HG02678 (cell line): ENCODE results near the gene KLK12.
"Not testable (repeated sequence)": the region's sequence is repeated elsewhere in the genome, so short reads cannot be mapped to it uniquely, and the experiment has no call there.

Experiments used
- ATAC-seq: cut with Tn5 transposase; IDR thresholded peaks from one replicate; pipeline ENCODE4 v1.9.1; 2021; ENCODE audit warnings: mild to moderate bottlenecking, moderate library complexity; ENCODE audit not compliant: unreplicated experiment

KLK12 gene

DNA sequence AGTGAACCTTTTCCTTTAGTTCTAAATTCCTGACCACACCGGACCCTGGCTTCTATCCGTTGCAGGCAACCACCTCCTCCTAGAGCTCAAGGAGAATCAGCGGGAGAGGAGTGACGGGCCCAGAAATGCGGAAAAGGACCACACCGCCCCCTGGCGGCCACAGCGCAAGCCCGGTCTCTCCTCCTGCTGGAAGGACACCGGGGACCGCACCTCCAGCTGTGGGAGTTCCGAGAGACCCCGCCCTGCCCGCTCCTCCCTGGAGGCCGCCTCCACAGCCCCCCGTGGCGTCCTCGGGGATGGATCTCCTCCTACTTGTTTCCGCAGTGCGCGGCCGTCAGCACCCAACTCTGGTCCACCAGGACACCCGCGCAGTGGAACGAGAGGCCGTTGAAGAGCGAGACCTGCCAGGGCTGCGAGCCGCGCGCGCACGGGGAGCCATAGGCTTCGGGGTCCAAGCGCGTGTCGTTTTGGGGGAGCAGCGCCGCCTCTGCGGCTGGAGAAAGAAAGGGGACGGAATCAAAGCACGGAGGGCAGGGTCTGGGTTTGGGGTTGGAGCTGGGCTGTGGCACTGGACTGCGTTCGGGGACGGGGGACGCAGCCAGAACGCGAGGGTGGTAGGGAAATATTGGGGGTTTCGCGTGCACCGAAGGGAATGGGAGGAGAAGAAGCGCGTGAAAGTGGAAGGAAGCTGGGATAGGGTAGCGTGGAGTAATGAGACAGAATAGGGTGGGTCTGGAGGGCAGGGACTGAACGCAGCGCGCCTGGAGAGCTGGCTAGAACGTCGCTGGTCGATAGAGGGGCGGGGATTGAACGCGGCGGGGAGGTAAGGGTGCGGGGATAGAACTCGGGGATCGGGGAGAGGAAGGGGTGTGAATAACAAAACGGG is 17.8 kb downstream of the KLK12 start:
- no peak for ATAC-seq

DNA sequence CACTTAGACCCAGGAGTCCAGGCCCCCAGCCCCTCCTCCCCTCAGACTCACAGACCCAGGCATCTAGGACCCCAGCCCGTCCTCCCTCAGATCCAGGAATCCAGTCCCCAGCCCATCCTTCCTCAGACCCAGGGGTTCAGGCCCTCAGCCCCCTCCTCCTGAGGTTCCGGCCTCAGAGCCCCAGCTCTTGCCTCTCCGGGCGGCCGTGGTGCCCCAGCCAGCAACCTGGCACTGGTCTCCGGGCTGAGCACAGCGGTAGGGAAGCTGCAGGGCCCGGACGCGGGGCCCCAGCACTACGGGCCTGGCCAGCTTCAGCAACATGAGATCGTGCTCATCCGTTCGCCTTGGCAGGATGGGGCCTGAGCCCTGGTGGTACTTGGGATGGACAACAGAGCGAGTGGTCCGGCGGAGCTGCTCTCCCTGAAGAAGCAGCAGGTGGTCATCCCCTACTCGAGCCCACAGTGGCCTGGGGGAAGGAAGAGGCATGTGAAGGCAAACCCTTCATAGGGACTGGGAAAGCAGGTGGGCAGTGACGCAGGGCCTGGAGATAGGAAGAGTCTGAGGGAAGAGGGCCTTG is 19.0 kb downstream of the KLK12 start:
- ATAC-seq = no peak

DNA sequence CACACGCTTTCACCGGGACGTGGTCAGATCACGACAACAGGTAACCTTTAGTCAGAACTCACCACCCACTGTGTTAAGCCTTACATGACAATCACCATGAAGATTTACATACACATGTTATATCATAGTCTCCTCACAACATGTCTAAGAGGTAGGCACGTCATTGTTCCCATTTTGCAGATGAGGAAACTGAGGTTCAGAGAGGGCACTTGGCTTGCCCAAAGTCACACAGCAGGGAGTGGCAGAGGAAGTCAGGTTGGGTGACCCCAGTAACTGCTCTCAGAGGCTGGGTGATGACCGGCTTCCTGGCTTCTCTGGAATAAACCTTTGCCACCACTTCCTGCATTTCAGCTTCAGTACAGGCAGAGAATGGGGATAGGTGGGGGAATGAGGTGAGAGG is 20.6 kb downstream of the KLK12 start:
- no peak for ATAC-seq

DNA sequence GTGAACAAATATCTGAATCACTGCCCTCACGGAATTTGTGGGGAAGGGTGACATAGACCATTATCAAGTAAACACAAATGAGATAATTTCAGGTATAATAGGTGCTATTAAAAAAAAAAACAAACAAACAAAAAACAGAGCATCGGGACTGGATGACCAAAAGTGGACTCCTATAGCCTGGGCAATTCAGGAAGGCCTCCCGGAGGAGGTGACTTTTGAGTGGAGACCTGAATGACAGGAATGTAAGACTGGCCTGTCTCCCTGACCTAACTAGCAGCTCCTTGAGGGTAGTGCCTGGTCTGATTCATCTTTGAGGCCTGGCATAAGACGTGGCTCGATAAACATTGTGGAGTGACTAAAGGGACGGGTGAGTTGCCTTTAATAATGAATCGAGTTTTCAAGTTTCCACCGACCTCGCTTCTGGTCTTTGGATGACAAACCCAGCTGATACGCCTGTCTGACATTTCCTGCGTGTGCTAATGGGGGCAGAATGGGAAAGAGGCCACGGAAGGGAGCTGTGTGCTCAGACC is 22.1 kb downstream of the KLK12 start:
- ATAC-seq = no peak

DNA sequence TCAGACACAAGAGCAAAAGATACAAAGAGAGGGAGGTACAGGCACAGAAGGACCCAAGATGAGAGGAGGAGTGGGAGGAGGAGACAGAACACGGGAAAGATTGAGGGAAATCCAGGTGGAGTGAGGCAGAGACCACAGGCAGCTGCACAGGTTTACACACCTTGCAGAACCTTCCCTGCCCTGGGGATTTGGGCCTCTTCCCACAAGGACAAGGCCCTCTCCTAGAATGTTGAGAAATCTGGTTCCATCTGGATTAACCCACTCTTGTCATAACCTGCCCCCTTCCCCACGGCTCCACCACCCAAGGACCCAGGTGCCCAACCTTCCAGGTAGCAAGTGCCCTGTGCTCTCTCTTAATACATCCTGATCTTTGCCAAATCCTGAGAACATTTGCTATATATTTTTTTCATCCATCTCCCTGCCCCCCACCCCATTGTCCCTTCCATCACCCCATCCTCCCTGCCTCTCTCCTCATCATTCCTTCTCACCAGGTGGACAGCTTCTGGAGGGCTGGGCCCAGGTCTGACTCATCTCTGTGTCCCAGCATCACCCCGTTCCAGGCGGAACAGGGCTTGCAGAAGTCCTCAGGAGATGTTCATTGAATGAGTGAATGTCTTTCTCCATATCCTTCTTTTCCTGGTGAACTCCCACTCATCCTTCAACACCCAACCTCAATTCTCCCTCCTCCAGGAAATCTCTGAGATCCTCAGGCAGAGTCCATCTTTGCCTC is 24.6 kb downstream of the KLK12 start:
- ATAC-seq = no peak

DNA sequence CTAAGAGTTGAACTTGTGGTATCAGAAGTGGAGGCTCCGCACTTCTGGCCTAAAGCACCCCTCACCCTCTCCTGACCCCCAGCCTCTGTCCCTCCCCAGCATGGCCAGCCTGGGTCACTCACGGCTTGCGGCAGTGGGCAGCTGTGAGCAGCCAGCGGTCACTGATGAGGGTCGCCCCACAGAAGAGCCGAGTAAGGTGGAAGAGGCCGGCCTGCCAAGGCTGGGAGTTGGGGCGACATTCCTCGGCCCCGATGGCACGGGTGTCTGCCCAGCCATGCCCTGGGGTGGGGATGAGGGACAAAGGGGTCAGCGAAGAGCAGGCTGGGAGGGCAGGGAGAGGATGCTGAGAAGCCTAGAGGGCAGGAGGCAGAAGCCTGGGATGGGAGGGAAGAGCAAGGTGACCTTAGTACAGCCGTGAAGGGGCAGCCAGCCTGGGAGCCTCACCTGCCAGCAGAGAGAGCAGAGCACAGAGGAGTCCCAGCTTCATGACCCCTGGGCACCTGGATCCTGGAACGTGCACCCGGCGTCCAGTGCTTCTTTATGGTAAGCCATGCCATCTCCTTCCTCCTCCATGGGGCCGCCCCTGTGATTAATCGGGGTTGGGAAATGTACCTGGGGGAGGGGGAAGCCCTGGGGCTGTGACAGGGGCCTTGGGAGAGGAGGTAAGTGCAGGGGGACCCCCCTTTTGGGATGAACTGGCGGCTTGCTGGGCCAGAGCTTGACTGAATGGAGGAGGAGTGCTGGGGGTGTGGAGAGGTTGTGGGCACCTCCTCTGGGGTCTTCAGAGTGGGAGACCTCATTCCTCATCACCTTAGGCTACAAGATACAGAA is 25.5 kb downstream of the KLK12 start:
- no peak for ATAC-seq

DNA sequence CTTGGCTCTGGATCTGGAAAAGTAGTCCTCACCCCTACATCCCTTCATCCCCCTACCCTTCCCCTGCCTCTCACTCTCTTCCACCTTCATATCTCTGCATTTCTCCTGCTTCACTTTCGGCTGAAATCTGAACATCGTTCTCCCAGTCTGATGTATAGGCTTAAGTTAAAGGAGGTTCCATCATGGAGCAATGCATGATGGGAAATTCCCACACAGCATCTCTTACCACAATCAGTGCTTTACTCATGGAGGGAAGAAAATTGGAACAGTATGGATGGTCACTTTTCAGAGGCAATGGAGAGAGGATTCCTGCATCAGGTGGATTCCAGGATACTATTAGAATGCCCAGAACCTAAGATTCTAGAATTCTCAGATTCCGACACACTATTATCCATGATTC is 27.3 kb downstream of the KLK12 start:
- no peak for ATAC-seq

DNA sequence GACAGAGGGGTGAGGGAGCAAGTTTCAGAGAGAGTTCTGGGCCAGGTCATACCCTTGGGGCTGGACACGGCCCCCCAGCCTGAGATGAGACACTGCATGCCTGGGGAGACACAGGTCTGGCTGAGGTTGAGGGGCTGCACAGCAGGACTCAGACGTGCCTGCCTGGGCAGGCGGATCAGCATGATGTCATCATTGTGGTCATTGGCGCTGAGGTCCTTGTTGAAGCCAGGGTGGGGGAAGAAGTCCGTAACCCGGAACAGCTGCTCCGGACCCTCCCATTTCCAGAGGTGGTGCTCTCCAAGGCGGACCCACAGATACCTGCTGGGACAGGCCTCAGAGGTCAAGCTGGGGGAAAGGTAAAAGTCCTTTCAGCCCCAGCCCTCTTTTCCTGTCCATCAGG is 28.4 kb downstream of the KLK12 start:
- ATAC-seq = no peak

DNA sequence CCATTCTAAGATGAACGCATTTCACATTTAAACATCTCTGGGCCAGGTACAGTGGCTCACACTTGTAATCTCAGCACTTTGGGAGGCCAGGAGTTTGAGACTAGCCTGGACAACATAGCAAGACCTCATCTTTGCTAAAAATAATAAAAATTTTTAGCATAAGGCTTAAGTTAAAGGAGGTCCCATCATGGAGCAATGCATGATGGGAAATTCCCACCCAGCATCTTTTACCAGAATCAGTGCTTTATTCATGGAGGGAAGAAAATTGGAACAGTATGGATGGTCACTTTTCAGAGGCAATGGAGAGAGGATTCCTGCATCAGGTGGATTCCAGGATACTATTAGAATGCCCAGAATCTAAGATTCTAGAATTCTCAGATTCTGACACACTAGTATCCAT is 29.6 kb downstream of the KLK12 start:
- no peak for ATAC-seq

DNA sequence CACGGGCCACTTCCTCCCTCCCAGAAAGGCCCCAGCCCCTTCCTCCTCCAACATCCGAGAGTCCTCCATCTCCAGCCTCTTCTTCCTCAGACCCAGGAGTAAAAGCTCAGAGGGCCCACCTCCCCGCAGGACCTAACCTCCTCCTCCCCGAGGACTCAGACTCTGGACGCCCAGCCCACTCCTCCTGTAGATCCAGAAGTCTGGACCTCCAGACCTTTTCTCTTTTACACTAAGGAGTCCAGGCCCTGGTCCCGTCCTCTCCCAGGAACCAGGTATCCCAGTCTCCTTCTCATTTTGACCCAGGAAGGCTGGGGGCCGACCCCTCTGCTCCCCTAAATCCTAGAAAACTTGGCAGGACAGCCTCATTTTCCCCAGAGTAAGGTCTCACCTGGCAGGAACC is 31.5 kb downstream of the KLK12 start:
- no peak for ATAC-seq

DNA sequence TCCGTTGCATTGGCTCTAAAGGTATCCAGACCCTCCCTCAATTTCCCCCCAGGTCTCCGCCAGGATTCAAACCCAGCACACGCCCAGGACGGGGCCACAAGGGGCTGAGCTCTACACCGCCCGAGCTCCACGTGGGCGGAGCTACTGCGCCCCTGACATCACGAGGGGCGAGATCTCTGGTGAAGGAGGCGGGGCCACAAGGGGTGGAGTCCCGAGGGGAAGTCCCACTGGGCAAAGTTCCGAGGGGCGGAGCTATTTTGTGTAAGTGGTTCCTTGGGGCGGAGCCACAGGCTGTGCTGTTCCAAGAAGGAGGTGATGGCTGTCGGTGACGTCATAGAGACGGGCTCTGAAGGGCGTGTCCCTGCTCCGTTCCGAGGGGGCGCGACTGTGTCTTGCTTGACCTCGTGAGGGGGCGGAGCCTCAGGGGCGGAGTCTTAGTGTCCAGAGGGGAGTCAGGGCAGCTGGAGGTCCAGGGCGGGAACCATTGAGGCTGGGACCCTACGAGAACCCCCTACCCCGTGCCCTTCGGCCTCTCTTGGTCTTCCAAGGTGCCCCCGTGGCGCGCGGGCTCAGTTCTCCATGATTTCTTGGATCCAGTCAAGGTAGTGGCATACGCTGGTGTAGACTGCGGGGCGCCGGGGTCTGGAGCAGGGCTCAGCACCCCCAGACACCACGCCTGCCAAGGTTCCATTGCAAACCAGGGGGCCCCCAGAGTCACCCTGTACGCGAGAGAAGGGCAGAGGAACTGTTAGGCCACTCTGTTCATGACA is 32.1 kb downstream of the KLK12 start:
- ATAC-seq = no peak

DNA sequence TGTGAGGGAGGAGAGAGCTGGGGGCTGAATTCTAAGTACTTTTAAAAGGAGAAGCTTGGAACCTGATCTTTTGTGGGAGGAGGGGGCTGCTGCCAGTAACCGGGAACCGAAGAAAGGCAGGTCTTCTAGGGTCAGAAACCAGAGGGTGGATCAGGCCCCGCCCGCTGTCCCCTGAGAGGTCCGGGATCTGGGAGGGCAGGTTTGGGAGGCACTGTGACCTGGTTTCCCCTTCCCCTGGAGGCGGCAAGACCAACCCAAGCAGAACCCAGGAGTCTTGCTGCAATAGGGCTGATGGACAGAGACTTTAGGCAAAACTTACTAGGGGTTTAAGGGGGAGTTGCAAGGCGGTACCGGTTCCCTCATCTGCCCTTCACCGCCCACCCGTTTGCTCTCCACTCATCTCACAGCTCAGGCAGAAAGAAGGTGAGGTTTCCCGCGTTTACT is 32.7 kb downstream of the KLK12 start:
- ATAC-seq = no peak

DNA sequence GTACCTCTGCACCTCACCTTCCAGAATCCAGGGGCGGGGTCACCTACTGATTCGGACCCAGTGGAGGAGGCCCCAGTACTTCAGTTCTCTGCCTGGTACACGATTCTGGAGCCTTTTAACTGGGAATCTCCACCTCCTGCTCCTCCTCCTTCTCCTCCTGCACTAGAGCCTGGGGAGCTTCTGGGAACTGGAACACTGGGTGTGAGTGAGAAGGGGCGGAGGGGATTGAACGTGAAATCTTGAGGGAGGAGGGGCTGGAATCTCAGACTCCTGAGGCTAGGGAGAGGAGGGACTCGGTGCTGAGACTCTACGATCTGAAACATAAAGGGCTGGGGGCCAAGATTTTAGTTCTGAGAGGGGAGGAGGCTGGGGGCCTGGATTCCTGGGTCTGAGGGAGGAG is 33.3 kb downstream of the KLK12 start, which contains the start of gene KLK8:
Gene KLK8 (minus strand): TSS at position 90 of the 400 bp plus-strand sequence. CDS start 437 bp downstream, outside the sequence.
- no peak for ATAC-seq

DNA sequence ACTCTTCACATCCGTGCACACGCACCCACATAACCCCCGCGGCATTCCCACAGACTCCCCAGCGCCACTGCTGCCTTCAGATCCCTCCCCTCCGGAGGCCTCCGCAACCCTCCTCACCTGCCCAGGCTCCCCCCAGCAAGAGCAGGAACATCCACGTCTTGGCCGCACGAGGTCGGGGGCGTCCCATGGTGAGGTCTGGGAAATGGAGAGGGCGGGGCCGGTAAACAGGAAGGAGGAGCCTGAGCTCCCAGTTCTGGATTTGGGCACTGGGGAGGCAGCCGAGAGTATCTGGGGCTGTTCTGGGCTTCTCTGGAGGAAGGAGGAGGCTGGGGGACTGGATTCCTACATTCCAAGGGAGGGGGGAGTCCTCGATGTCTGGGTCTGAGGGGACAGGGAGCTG is 33.8 kb downstream of the KLK12 start:
- ATAC-seq = no peak

DNA sequence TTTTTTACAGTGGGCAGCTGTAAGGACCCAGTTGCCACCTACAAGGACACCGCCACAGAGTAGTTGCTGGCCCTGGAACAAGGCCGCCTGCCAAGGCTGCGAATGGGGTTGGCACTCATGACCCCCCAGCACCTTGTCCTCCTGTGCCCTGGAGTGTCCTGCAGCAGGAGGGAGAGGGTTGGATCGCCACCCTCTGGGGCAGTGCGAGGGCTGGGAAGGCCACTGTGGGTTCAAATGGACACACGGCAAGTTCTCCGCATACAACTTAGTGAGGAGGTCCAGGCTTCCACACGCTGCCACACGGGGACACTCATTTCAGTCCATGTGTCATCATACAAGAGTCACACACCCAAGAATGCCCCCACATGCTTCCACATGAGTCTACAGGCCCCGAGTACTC is 34.4 kb downstream of the KLK12 start:
- ATAC-seq = no peak

DNA sequence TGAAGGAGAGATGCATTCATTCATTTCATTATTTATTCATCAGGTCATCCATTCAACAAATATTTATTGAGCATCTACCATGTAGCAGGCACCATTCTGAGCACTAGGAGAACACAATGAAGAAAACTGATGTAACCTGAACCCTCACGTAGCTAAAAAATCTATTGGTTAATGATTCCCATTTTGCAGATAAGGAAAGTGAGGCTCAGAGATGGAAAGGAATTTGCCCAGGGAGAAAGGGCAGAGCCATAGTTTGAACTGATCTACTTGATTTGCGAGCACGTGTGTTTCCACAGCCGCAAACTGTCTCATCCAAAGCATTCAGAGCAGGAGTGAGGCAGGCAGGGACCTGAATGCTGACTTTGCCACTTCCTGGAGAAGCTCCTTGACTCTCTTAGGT is 36.1 kb downstream of the KLK12 start:
- ATAC-seq = no peak

DNA sequence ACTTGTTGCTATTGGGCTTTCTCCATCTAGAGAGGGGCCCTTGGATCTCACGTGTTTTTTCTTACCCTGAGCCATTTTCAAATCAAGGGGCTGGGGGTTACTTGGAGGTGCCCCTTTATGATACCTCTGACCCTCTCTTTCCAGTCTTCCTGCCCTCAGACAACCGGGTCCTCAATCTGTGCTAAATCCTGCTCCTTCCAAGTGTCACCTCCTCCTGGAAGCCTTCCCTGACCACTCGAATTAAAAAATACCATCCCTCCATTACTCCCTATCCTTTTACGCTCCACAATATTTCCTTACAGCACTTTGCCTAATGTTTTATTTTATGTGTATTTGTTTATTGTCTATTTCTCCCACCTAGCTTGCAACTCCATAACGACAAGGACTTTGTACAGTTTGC is 36.7 kb downstream of the KLK12 start:
- no peak for ATAC-seq

DNA sequence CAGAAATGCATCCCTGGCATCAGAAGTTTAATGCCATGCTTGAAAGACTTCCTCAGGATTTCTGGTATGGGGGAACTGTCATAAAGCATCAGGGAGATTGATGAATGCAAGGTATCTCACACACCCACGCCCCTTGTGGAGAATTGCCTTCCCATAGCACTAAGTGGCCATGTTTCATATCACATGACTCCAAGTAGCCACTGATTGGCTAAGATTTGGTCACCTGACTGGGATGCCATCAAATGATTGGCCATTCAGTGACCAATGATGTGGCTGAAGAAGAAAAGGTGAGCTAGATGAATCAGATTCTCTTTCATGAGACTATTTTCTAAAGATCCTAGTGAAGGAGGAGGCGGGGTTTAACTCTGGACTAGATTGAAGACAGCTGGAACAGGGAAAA is 40.7 kb downstream of the KLK12 start:
- no peak for ATAC-seq

DNA sequence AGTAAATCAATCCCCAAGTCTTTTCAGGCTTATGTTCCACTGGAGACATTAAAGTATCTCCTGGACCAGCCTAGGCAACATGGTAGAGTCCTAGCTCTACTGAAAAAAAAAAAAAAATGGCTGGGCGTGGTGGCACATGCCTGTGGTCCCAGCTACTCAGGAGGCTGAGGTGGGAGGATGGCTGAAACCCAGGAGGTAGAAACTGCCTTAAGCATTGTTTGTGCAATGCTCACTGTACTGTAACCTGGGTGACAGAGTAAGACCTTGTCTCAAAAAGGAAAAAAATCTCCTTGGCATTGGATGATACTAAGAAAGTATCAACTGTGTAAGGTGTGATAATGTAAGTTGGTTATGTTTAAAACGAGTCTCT is 42.2 kb downstream of the KLK12 start:
- ATAC-seq = no peak

DNA sequence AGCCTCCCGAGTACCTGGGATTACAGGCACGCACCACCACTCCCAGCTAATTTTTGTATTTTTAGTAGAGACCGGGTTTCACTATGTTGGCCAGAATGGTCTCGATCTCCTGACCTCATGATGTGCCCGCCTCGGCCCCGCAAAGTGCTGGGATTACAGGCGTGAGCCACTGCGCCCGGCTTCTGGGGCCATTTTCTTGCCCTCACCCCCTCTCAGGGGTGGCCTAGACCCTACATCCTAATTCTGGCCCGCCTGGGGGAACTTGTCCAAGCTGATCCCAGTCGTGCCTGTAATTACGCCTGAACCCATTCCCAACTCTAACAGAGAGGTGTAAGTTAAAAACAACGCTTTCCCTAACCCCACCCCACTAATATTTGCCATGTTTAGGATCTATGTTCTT is 50.4 kb downstream of the KLK12 start:
- ATAC-seq = not testable (repeated sequence)
